Measurements from ENCODE around the gene GPR6. TPM values are rescaled to one million over a fixed set of nuclear protein-coding genes. Genes with fewer than 3 reads are reported as not detected.

Gene GPR6
- total and polyA plus RNA-seq, 2 experiments from 2014 or later = not detected

DNA sequence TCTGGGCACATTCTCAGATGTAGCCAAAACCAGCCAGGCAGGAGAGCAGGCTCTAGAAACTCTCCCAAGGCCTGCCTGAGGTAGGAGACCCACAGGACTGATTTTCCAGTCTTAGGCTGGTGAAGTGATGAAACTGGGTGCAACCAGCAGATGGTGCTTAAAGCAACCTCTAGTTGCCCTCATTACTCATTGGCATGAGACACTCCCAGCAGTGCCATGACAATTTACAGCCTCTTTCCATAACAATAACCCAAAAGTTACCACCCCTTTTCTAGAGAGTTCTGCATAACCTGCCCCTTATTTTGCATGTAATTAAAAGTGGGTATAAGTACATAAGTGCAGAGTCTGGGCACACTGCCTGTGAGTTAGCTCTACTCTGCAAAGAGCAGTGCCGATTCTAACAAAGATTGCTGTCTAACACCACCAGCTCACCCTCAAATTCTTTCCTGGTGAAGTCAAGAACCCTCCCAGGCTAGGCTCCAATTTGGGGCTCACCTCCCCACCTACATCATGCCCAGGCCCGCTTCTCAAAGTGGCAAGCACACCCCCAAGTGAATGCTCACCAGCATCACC lies 14.4 kb upstream of the GPR6 start:
- no peaks in the 10 kb centered on the region for H3K4me1 ChIP-seq (ENCODE audit: insufficient read depth)
- H3K27ac ChIP-seq = no peak overlapping the region
- H3K9me3 ChIP-seq (ENCODE audit: low read depth) = no peaks in the 10 kb centered on the region
- no peaks in the 10 kb centered on the region for H4K20me1 ChIP-seq (ENCODE audit: insufficient read depth, poor library complexity, severe bottlenecking)
- no peaks in the 10 kb centered on the region for H3K27me3 ChIP-seq
- TF ChIP-seq EZH2phosphoT487 (IDR thresholded peaks at IDR 0.05; ENCODE audit: low read depth, severe bottlenecking, unreplicated experiment) (no peak), EZH2 (IDR thresholded peaks at IDR 0.05; ENCODE audit: borderline replicate concordance) (no peak)
- TF ChIP-seq, protein P1, sequence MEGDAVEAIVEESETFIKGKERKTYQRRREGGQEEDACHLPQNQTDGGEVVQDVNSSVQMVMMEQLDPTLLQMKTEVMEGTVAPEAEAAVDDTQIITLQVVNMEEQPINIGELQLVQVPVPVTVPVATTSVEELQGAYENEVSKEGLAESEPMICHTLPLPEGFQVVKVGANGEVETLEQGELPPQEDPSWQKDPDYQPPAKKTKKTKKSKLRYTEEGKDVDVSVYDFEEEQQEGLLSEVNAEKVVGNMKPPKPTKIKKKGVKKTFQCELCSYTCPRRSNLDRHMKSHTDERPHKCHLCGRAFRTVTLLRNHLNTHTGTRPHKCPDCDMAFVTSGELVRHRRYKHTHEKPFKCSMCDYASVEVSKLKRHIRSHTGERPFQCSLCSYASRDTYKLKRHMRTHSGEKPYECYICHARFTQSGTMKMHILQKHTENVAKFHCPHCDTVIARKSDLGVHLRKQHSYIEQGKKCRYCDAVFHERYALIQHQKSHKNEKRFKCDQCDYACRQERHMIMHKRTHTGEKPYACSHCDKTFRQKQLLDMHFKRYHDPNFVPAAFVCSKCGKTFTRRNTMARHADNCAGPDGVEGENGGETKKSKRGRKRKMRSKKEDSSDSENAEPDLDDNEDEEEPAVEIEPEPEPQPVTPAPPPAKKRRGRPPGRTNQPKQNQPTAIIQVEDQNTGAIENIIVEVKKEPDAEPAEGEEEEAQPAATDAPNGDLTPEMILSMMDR (IDR thresholded peaks at IDR 0.05; ENCODE audit: poor library complexity) = no peak
- H3K4me3 ChIP-seq = no peak overlapping the region
- no peaks in the 10 kb centered on the region for H3K79me2 ChIP-seq
- DNase-seq (ENCODE audit: low spot score) = no peak
- no peak overlapping the region for H3K4me2 ChIP-seq
- H2AFZ ChIP-seq = no peak overlapping the region
- H3K9me2 ChIP-seq (replicated peaks; ENCODE audit: insufficient read depth) = no peaks in the 10 kb centered on the region
- 93% methylated on average over 2 of the region's 2 CpGs for WGBS (ENCODE audit: low lambda C conversion rate, missing lambda C conversion rate)
- H3K36me3 ChIP-seq (replicated peaks; ENCODE audit: insufficient read depth, low read depth) = no peaks in the 10 kb centered on the region

GRCh38 chr6:109964949-109965348 lies 13.2 kb upstream of the GPR6 start:
- TF ChIP-seq EZH2phosphoT487 (IDR thresholded peaks at IDR 0.05; ENCODE audit: low read depth, severe bottlenecking, unreplicated experiment) (no peak), EZH2 (IDR thresholded peaks at IDR 0.05; ENCODE audit: borderline replicate concordance) (no peak)
- TF ChIP-seq, protein P1 (IDR thresholded peaks at IDR 0.05; ENCODE audit: poor library complexity) = no peak
- H3K4me2 ChIP-seq = no peak overlapping the region
- WGBS (ENCODE audit: low lambda C conversion rate, missing lambda C conversion rate) = 98% methylated on average over 2 of the region's 2 CpGs
- no peak overlapping the region for H3K4me3 ChIP-seq
- no peak overlapping the region for H3K27ac ChIP-seq
- H3K36me3 ChIP-seq (replicated peaks; ENCODE audit: insufficient read depth, low read depth) = no peaks in the 10 kb centered on the region
- no peaks in the 10 kb centered on the region for H4K20me1 ChIP-seq (ENCODE audit: insufficient read depth, poor library complexity, severe bottlenecking)
- no peaks in the 10 kb centered on the region for H3K4me1 ChIP-seq (ENCODE audit: insufficient read depth)
- no peaks in the 10 kb centered on the region for H3K9me3 ChIP-seq (ENCODE audit: low read depth)
- no peak overlapping the region for H2AFZ ChIP-seq
- no peaks in the 10 kb centered on the region for H3K79me2 ChIP-seq
- H3K9me2 ChIP-seq (replicated peaks; ENCODE audit: insufficient read depth) = no peaks in the 10 kb centered on the region
- DNase-seq (ENCODE audit: low spot score) = no peak
- no peaks in the 10 kb centered on the region for H3K27me3 ChIP-seq

DNA sequence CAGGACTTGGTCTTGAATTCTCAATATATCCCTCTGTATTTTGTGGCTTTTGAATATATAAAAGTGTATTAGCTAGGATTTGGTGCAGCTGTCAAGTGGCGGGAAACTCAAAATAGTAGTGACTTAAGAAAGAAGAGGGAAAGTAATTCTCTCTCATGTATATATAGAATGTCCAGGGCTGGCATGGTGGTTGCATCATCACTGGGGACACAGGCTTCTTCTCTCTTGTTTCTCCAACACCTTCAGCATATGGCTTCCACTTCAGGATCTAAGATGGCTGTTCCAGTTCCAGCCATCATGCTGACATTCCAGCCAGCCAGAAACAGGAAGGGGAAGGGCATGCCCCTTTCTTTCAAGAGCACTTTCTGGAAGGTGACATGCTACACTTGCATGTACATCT lies 11.8 kb upstream of the GPR6 start:
- H3K27me3 ChIP-seq = no peaks in the 10 kb centered on the region
- TF ChIP-seq, protein P1 (IDR thresholded peaks at IDR 0.05; ENCODE audit: poor library complexity) = no peak
- TF ChIP-seq EZH2phosphoT487 (IDR thresholded peaks at IDR 0.05; ENCODE audit: low read depth, severe bottlenecking, unreplicated experiment) (no peak), EZH2 (IDR thresholded peaks at IDR 0.05; ENCODE audit: borderline replicate concordance) (no peak)

More for the DNA sequence above, 11.8 kb upstream of the GPR6 start:
- WGBS (ENCODE audit: low lambda C conversion rate, missing lambda C conversion rate) = 95% methylated on average over 1 of the region's 1 CpG
- Histone ChIP-seq H3K4me1 (ENCODE audit: insufficient read depth) (no peaks in the 10 kb centered on the region), H3K79me2 (no peaks in the 10 kb centered on the region), H4K20me1 (ENCODE audit: insufficient read depth, poor library complexity, severe bottlenecking) (no peaks in the 10 kb centered on the region), H3K4me3 (no peak overlapping the region), H3K9me3 (ENCODE audit: low read depth) (no peaks in the 10 kb centered on the region), H3K27ac (no peak overlapping the region), H2AFZ (no peak overlapping the region), H3K4me2 (no peak overlapping the region), H3K9me2 (replicated peaks; ENCODE audit: insufficient read depth) (no peaks in the 10 kb centered on the region), H3K36me3 (replicated peaks; ENCODE audit: insufficient read depth, low read depth) (no peaks in the 10 kb centered on the region)
- DNase-seq (ENCODE audit: low spot score) = no peak
